Spleen (tissue), 7 donors: ENCODE results near the gene BTBD10.

Source experiments
- POLR2AphosphoS5 ChIP-seq, 3 donors: sonication (generic); formaldehyde crosslinking; IDR thresholded peaks; one replicate each; pipeline ENCODE4 v1.5.1; 2017; ENCODE audit warnings: antibody characterized with exemption in 3 of 3
- TF ChIP-seq, protein P1 (sequence below), 11 experiments: fragments of 200-600 bp in 7 of 11; fragments of 450-650 bp in 4 of 11; sonication (generic) in 4 of 11; IDR thresholded peaks in 8 of 11; conservative IDR thresholded peaks in 3 of 11; 1 replicate in 7 of 11; 2 replicates in 4 of 11; pipeline versions ENCODE4 v1.4.0 to v1.8.0; 2016 to 2021; ENCODE audit warnings: antibody characterized with exemption in 11 of 11, inconsistent platforms in 4 of 11, mild to moderate bottlenecking in 1 of 11
- donor health status: DM: no; HTN: no; CAD: no; lungs with moderate emphysema.
- donor health status: DM: no; HTN: no; CAD: no.
- donor health status: DM: no; HTN: no; CAD: no.

GRCh38 chr11:13341026-13341425 lies 122.0 kb downstream of the BTBD10 start:
- TF ChIP-seq POLR2AphosphoS5 (IDR thresholded peaks at IDR 0.05) = peak in 2 of 3 donors; percentile 13 to 31
- TF ChIP-seq, protein P1, sequence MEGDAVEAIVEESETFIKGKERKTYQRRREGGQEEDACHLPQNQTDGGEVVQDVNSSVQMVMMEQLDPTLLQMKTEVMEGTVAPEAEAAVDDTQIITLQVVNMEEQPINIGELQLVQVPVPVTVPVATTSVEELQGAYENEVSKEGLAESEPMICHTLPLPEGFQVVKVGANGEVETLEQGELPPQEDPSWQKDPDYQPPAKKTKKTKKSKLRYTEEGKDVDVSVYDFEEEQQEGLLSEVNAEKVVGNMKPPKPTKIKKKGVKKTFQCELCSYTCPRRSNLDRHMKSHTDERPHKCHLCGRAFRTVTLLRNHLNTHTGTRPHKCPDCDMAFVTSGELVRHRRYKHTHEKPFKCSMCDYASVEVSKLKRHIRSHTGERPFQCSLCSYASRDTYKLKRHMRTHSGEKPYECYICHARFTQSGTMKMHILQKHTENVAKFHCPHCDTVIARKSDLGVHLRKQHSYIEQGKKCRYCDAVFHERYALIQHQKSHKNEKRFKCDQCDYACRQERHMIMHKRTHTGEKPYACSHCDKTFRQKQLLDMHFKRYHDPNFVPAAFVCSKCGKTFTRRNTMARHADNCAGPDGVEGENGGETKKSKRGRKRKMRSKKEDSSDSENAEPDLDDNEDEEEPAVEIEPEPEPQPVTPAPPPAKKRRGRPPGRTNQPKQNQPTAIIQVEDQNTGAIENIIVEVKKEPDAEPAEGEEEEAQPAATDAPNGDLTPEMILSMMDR (IDR thresholded peaks at IDR 0.05 in 8 of 11, conservative IDR thresholded peaks at IDR 0.05 in 3 of 11) = no peak
